Medulla oblongata (tissue), 1 donor: ENCODE measurements around the gene EXOC1.
A peak's percentile ranks its signal among the peaks of the same experiment; 100 is the strongest.

Source experiments
- DNase-seq: peaks from one replicate; pipeline ENCODE4 v3.0.0-alpha.2; 2015; ENCODE audit errors: extremely low spot score

Gene EXOC1

GRCh38 chr4:55857586-55857985, 4.1 kb downstream of the EXOC1 start:
- DNase-seq = no peak

DNA sequence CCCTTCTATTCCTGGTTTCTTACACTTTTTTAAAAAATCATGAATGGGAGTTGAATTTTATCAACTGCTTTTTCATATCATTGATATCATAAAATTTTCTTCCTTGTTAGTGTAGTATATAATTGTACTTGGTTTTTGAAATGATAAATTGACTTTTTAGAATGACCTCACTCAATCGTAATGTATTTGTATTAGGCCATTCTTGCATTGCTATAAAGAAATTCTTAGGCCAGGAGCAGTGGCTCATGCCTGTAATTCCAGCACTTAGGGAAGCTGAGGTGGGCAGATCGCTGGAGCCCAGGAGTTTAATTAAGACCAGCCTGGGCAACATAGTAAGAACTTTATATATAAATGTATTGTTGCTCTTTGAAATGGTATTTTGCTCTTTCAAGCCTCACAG, 6.3 kb downstream of the EXOC1 start:
- no peak for DNase-seq

- no peak for DNase-seq
Observed at GRCh38 chr4:55864577-55865223, 11.3 kb downstream of the EXOC1 start.

DNA sequence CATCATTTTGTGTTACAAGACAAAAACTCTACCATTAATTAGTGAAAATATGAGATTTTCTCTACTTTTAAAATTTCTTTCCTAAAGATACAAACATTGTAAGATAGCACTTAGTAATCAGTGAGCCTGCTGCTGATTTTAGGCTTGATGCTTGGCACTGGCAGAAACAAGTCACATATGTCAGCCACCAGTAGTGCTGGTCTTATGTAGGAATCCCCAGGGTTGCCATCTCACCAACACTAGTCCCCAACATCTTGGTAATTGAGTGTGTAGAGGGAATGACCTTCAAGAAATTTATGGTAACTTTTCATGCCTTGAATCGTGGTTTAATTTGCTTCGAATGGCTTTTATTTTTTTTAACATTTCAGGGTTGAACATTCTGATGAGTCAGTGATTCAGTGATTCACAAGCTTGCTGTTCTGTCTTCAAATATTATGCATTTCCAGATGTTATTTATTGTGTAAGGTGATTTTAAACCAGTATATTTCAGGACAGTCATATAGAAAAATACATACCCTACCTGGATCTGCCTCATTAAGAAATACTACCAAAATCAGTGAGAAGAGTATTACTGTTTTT, 11.9 kb downstream of the EXOC1 start:
- no peak for DNase-seq

DNA sequence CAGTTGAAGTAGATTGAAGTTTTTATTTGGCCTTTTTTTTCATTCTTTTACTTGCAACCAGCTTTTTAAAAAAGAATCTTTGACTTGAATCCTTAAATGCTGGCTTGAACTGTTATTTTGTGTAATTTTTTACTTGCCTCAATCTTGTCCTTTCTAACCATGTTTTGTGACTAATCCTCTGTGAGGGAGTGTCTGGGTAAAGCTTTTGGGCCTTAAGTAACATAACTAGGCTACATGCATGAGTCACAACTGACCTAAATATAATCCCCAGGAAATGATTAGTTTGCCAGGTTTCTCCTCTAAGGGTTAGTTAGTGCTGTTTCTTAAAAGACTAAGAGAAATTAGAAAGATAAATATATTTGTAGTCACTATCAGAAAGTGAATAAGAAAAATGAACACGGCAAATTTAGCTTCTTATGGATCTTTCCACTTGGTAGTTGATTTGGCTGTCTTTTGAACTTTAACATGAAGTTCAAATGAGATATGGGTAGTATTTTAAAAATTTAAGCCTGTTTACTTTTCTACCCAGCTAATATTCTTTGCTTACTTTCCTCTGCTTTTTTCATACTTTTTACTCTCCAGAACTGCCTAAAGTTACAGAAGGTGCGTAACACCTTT, 13.0 kb downstream of the EXOC1 start:
- no peak for DNase-seq

DNA sequence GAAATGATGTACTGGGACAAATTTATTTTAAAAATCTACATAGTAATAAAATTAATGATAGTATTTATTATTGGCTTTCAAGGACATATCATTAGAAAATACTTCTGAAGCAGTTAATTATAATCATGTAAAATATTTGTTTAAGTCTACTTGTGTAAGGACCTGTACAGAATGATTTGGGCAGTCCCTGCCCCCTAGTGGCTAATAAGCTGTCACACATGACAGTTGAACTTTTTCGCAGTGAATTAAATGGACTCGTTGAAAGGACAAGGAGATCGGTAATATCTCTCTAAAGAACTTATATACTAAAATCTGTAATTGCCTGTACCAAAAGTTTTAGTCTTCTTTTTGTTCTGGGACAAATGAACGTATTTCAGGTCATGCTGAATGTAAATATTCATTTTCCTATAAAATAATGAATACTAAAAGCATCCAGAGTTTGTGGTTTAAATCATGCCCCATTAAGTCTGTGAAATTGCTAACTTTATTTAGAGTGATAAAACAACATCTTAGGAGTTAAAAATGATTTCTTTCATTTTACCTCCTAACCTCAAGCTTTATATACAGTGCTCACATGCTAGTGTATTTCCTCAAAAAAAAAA, 13.6 kb downstream of the EXOC1 start:
- DNase-seq = peak; percentile 77

- DNase-seq = no peak
Observed at GRCh38 chr4:55868581-55869090, 15.2 kb downstream of the EXOC1 start.

DNA sequence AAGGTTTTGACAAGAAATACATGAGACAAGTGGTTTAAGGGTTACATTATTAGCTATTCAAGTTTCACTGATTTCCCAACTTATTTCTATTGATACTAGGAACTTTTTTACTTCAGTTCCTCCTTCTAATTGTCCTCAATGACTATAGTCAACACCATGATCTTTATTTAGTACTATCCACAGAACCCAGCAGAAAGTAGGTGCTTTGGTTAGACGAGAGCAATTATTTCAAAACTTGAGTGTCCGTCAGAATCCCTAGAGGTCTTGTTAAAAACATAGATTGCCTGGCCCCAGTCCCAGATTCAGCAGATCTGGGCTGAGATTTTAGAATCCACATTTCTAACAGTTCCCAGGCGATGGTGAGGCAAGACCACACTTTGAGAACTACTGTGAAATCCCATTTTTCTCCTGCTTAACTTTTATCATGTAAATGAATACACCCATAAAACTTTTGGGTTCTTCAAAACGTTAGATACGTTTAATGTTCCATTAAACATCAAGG, 17.9 kb downstream of the EXOC1 start:
- DNase-seq = no peak

DNA sequence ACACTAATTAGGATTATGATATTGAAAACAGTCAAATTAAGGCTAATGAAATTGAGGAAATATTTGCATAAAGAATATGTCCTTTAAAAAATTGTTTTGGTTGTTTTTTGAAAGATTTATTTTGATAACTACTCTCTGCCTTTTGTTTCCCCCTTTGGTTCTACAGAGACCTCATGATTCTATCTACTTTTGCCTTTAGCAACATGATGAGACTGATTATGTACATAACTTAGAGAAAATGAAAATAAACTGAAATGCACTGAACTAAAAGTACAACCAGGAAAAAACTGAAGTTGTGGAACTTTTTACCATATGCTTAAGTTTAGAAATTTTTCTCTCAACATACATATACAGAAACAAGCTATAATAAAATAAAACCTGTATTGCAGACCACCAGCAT, 21.4 kb downstream of the EXOC1 start:
- DNase-seq = no peak

GRCh38 chr4:55876387-55876786, 22.9 kb downstream of the EXOC1 start:
- DNase-seq = no peak

DNA sequence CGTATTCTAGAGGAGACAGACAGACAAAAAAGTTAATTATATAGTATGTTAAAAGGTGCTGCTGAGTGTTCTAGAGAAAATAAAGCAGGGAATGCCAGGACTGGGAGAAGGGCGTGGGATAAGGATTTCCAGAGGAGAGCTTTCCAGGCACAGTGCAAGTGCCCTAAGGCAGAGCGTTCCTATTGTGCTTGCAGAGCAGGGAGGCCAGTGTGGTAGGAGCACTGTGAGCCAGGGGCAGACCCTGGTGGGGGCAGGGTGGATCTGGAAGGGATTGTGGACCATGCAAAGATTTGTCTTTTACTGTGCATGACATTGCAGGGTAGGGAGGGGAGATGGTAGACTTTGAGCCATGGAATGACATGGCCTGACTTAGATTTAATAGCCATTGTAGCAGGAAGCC, 25.8 kb downstream of the EXOC1 start:
- no peak for DNase-seq

DNA sequence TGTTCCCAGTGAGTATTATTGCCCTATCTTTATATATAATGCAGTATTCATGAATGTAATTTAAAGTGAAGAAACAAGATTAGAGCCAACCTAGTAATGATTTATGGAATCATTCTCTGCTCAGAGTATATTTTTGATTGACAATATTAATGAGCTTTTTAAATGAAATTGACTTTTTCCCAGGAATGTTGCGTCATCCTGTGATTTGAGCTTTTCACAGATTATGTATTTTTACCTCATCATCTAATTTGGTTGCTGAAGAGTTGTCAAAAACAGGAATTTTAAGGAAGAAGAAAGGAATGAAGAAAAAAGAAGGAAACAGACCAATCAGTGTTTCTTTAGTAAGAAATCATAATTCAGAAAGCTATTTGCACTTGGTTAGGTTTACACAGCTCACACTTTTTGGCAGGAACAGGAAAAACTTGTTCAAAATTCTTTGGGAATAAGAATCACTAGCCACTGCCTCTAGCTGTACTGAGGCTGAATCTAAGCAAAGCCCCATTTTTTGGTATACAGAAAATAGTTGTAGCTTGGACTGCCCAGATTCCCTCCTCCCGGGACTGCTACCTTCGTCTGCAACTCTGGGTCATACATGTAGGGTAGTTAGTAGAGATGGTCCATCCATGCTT, 27.3 kb downstream of the EXOC1 start:
- DNase-seq = no peak

- DNase-seq = no peak
Observed at GRCh38 chr4:55884093-55884850, 30.8 kb downstream of the EXOC1 start.

DNA sequence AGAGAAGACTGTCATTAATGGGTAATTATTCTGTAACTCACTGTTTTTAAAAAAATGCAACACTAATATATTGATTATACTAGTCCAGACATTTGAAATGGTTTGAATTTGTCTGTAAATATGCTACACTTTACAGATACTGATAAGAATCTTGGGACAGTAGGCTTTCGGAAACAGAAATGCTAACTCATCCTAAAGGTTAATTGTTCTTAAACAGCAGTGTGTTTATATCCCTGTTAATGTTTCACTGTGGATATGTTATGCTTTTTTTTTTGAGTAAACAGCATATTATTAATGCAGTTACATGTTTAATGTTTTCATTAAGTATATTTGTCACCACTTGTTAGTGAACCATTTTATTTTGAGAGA, 31.4 kb downstream of the EXOC1 start:
- no peak for DNase-seq

- DNase-seq = no peak
Observed at GRCh38 chr4:55887594-55887993, 34.1 kb downstream of the EXOC1 start.

GRCh38 chr4:55892156-55892555, 38.7 kb downstream of the EXOC1 start:
- DNase-seq = no peak

DNA sequence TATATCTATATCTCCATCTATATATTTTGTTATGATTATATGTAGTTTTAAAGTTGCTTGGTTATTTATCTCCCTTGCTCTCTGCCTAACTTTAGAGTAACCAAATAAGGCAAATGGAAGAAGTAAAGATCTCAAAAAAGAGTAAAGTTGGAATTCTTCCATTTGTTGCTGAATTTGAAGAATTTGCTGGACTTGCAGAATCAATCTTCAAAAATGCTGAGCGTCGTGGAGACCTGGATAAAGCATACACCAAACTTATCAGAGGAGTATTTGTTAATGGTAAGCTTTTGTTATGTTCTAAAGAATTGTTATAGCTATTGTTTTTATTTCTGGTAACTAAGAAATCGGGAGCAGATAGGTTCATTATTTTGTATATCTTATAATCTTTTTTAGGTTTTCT, 43.2 kb downstream of the EXOC1 start:
- no peak for DNase-seq

- DNase-seq = no peak
Observed at GRCh38 chr4:55902677-55903076, 49.2 kb downstream of the EXOC1 start.

DNA sequence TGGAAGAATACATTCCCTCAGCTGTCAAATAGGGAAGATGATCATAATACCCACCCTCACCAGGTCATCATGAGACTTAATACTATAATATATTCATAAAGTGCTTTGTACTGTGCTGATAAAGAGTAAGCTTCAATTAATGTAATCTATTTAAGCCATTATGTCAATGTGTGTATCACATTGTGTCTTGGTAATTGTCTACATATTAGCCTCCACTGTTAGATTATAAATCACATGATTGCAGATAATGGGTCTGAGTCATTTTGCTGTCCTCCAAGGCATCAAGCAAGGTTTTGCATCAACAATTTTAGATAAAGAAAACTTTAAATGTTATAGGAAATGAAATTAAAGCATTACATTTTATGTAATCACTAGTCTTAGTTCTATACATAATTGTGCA, 50.1 kb downstream of the EXOC1 start:
- no peak for DNase-seq

GRCh38 chr4:55904576-55904975, 51.1 kb downstream of the EXOC1 start:
- DNase-seq = no peak

- DNase-seq = no peak
Observed at GRCh38 chr4:55906323-55906722, 52.9 kb downstream of the EXOC1 start.

- DNase-seq = no peak
Observed at GRCh38 chr4:55906989-55907388, 53.5 kb downstream of the EXOC1 start.
